ENCODE data around the gene RELN. TPM values are rescaled to one million over a fixed set of nuclear protein-coding genes. Genes with fewer than 3 reads are reported as not detected.

Gene RELN
- total and polyA plus RNA-seq, 10 of the 15 experiments (the other 5 are each of a cell fraction or from before 2014, with no cell fraction given), result 0.11 to 0.21 TPM; not detected in 8

GRCh38 chr7:103474956-103475355 lies 514.5 kb downstream of the RELN start (continued):
- no peak for TF ChIP-seq KAT2A (conservative IDR thresholded peaks at IDR 0.05; ENCODE audit: control insufficient read depth, low read depth, low read length)
- TF ChIP-seq BCLAF1 (IDR thresholded peaks at IDR 0.05), result no peak
- TF ChIP-seq SREBF2 (IDR thresholded peaks at IDR 0.05; ENCODE audit: low read length), result no peak
- no peak for TF ChIP-seq WRNIP1 (IDR thresholded peaks at IDR 0.05; ENCODE audit: borderline replicate concordance, low read depth, low read length)

GRCh38 chr7:103469095-103469948 lies 520.1 kb downstream of the RELN start:
- in situ Hi-C loops (cut with MboI), result no loop called here
- Histone ChIP-seq H3K4me1 (ENCODE audit: control insufficient read depth, insufficient read depth, low read length) (no peaks in the 10 kb centered on the region), H3K27ac (ENCODE audit: control insufficient read depth, insufficient read depth) (no peak overlapping the region), H3K4me3 (no peak overlapping the region), H3K4me2 (ENCODE audit: control insufficient read depth, insufficient read depth) (no peak overlapping the region), H3K9ac (ENCODE audit: control insufficient read depth, insufficient read depth, low read length) (no peak overlapping the region), H3K36me3 (ENCODE audit: control insufficient read depth in 2 of 2, insufficient read depth in 2 of 2, low read length in 1 of 2) (no peaks in the 10 kb centered on the region), H3K27me3 (replicated peaks in 1 of 2; ENCODE audit: control insufficient read depth in 2 of 2, insufficient read depth in 2 of 2, low read length in 1 of 2) (no peaks in the 10 kb centered on the region), H3K9me3 (replicated peaks; ENCODE audit: control insufficient read depth, insufficient read depth, low read length) (no peaks in the 10 kb centered on the region), H3K79me2 (ENCODE audit: control insufficient read depth, insufficient read depth, low read length) (no peaks in the 10 kb centered on the region), H2AFZ (ENCODE audit: control insufficient read depth, low read depth, low read length) (no peak overlapping the region), H4K20me1 (ENCODE audit: control insufficient read depth, insufficient read depth) (no peaks in the 10 kb centered on the region)
- DNase-seq (ENCODE audit: low read depth, low spot score), result no peak
- ChIA-PET CTCF (no interaction called here), RAD21 (ENCODE audit: unreplicated experiment) (no interaction called here), POLR2A (no interaction called here), SMC1A (ENCODE audit: uncharacterized antibody, unreplicated experiment) (no interaction called here)
- no peak for TF ChIP-seq KLF5 (IDR thresholded peaks at IDR 0.05; ENCODE audit: partially characterized antibody)
- TF ChIP-seq CREM (IDR thresholded peaks at IDR 0.05; ENCODE audit: low read depth), result no peak
- no peak for TF ChIP-seq BCL11A (IDR thresholded peaks at IDR 0.05; ENCODE audit: low read depth, low read length)
- no peak for TF ChIP-seq NFIC (IDR thresholded peaks at IDR 0.05; ENCODE audit: low read depth, low read length)
- no peak for TF ChIP-seq ASH2L (IDR thresholded peaks at IDR 0.05; ENCODE audit: borderline replicate concordance, low read depth)
- TF ChIP-seq EGR1 (IDR thresholded peaks at IDR 0.05; ENCODE audit: borderline replicate concordance in 1 of 2, low read depth in 2 of 2, low read length in 2 of 2), result no peak
- no peak for TF ChIP-seq RB1 (IDR thresholded peaks at IDR 0.05; ENCODE audit: borderline replicate concordance)
- no peak for TF ChIP-seq IKZF1 (conservative IDR thresholded peaks at IDR 0.05)
- TF ChIP-seq SMAD5 (IDR thresholded peaks at IDR 0.05; ENCODE audit: low read depth), result no peak
- TF ChIP-seq MAX (IDR thresholded peaks at IDR 0.05; ENCODE audit: low read depth, low read length), result no peak
- TF ChIP-seq HDAC6 (IDR thresholded peaks at IDR 0.05; ENCODE audit: unreplicated experiment), result no peak
- TF ChIP-seq HDAC2 (IDR thresholded peaks at IDR 0.05), result no peak
- TF ChIP-seq IRF4 (IDR thresholded peaks at IDR 0.05; ENCODE audit: low read depth, low read length), result no peak
- no peak for TF ChIP-seq SIN3A (IDR thresholded peaks at IDR 0.05; ENCODE audit: low read depth, low read length)
- TF ChIP-seq IKZF2 (IDR thresholded peaks at IDR 0.05), result no peak
- TF ChIP-seq ZZZ3 (IDR thresholded peaks at IDR 0.05; ENCODE audit: control insufficient read depth, insufficient read length, low read depth), result no peak
- TF ChIP-seq PAX5 (IDR thresholded peaks at IDR 0.05; ENCODE audit: borderline replicate concordance, low read depth, low read length), result no peak
- TF ChIP-seq TCF3 (IDR thresholded peaks at IDR 0.05; ENCODE audit: borderline replicate concordance, insufficient read depth, low read depth, low read length), result no peak
- TF ChIP-seq EED (IDR thresholded peaks at IDR 0.05; ENCODE audit: low read depth), result no peak
- WGBS (ENCODE audit: insufficient coverage, insufficient replicate concordance, low lambda C conversion rate, missing lambda C conversion rate), result 10% methylated on average over 4 of the region's 4 CpGs
- no peak for FAIRE-seq
- intact Hi-C loops (cut with micrococcal nuclease; ENCODE audit: unreplicated experiment), result no loop called here
- no peak for ATAC-seq
- BruUV-seq (replicated peaks), result no TSS peak

Data from GM12878 (cell line).